HepG2 (cell line): ENCODE data around the gene B4GALT3. TPM values are rescaled to one million over a fixed set of nuclear protein-coding genes. Genes with fewer than 3 reads are reported as not detected.

Source experiments
- ATAC-seq: fragments of 200-7000 bp; cut with Tn5 transposase; 3 replicates; pipeline ENCODE4 v1.9.1; 2020; ENCODE audit warnings: mild to moderate bottlenecking, moderate library complexity
- BruUV-seq: library from RNA; stranded (reverse); fragments of 400-500 nt; replicated peaks from 2 replicates; lab custom pipeline; 2021; lab: Mats Ljungman, UMichigan
- CTCF ChIA-PET: fragments of 300-600 bp; formaldehyde crosslinking; extraction: SDS; loops from one replicate; lab custom pipeline; 2021; ENCODE audit warnings: low total read pairs, inconsistent platforms, low intra/inter-chr PET ratio; lab: Yijun Ruan, JAX
- POLR2A ChIA-PET: fragments of 350-600 bp; sonication (Branson Sonifier 250); formaldehyde crosslinking; loops from one replicate; lab custom pipeline; 2020; ENCODE audit warnings: antibody characterized with exemption, inconsistent platforms; lab: Yijun Ruan, JAX
- DNase-seq: peaks from one replicate; pipeline ENCODE4 v3.0.0-alpha.2; 2015; ENCODE audit warnings: low spot score
- FAIRE-seq: peaks from 3 replicates; lab custom pipeline; 2011; peaks lifted over from hg19 to GRCh38; lab: Jason Lieb, UNC
- H2AFZ ChIP-seq: one replicate; pipeline ENCODE4 v1.6.1; 2011; ENCODE audit warnings: low read length, inconsistent platforms
- H3K27ac ChIP-seq: fragments of 300-600 bp; 3 replicates; pipeline ENCODE4 v1.8.0; 2011; ENCODE audit warnings: mixed run types, mild to moderate bottlenecking, mixed read lengths, low read length, inconsistent platforms; ENCODE audit not compliant: insufficient read depth; ENCODE audit errors: extremely low read length
- H3K27me3 ChIP-seq, 2 experiments: fragments of 200-600 bp in 1 of 2; 2 replicates in 1 of 2; 3 replicates in 1 of 2; pipeline versions ENCODE4 v1.6.0 to v1.8.0; 2011; ENCODE audit warnings: low read length in 2 of 2, mild to moderate bottlenecking in 2 of 2, moderate library complexity in 2 of 2, inconsistent platforms in 1 of 2; ENCODE audit not compliant: insufficient read depth in 2 of 2, control insufficient read depth in 1 of 2
- H3K36me3 ChIP-seq, 2 experiments: fragments of 200-600 bp in 1 of 2; replicated peaks in 1 of 2; 2 replicates in 1 of 2; 3 replicates in 1 of 2; pipeline versions ENCODE4 v1.5.1 to v1.8.0; 2011; ENCODE audit warnings: low read length in 2 of 2, inconsistent platforms in 1 of 2; ENCODE audit not compliant: insufficient read depth in 2 of 2, control insufficient read depth in 1 of 2
- H3K4me1 ChIP-seq: 2 replicates; pipeline ENCODE4 v1.5.1; 2012; ENCODE audit warnings: low read length, inconsistent platforms; ENCODE audit not compliant: insufficient read depth
- H3K4me2 ChIP-seq: 2 replicates; pipeline ENCODE4 v1.6.0; 2011; ENCODE audit warnings: low read depth, low read length, inconsistent platforms
- H3K4me3 ChIP-seq, 3 experiments: fragments of 200-600 bp in 1 of 3; sonication (generic), shearing (Covaris generic) in 1 of 3; replicated peaks in 1 of 3; 2 replicates each; pipeline ENCODE4 v1.5.1; 2011 to 2016; ENCODE audit warnings: low read length in 3 of 3, inconsistent platforms in 2 of 3, low read depth in 2 of 3, mild to moderate bottlenecking in 2 of 3, control low read depth in 1 of 3, mixed read lengths in 1 of 3; ENCODE audit not compliant: insufficient read depth in 1 of 3
- H3K79me2 ChIP-seq: one replicate; pipeline ENCODE4 v1.6.1; 2011; ENCODE audit warnings: low read length, inconsistent platforms; ENCODE audit not compliant: insufficient read depth
- H3K9ac ChIP-seq: 2 replicates; pipeline ENCODE4 v1.6.0; 2011; ENCODE audit warnings: mild to moderate bottlenecking, low read depth, low read length, inconsistent platforms; ENCODE audit not compliant: insufficient read depth
- H3K9me3 ChIP-seq: 2 replicates; pipeline ENCODE4 v1.5.1; 2012; ENCODE audit warnings: mild to moderate bottlenecking, low read length
- H4K20me1 ChIP-seq: 2 replicates; pipeline ENCODE4 v1.6.0; 2011; ENCODE audit warnings: inconsistent platforms, mild to moderate bottlenecking, low read length, moderate library complexity; ENCODE audit not compliant: insufficient read depth
- BCL6 ChIP-seq: IDR thresholded peaks from 2 replicates; pipeline ENCODE4 v1.6.1; 2016; ENCODE audit warnings: missing genetic modification reagents, missing compliant biosample characterization
- CENPT ChIP-seq: sonication (generic); formaldehyde crosslinking; IDR thresholded peaks from 2 replicates; pipeline ENCODE4 v1.8.0; 2022; ENCODE audit warnings: low read depth, mild to moderate bottlenecking, moderate library complexity, missing genetic modification reagents
- CSRNP1 ChIP-seq: sonication (generic); formaldehyde crosslinking; IDR thresholded peaks from 2 replicates; pipeline ENCODE4 v1.8.1; 2023; ENCODE audit warnings: mild to moderate bottlenecking, missing genetic modification reagents
- GABPA ChIP-seq, 2 experiments: IDR thresholded peaks; 2 replicates each; pipeline ENCODE4 v1.6.1; 2011 to 2016; ENCODE audit warnings: low read depth in 2 of 2, low read length in 1 of 2, missing biosample characterization in 1 of 2, missing genetic modification characterization in 1 of 2
- HBP1 ChIP-seq: IDR thresholded peaks from 2 replicates; pipeline ENCODE4 v1.6.1; 2016; ENCODE audit warnings: low read depth, control low read depth
- HDAC1 ChIP-seq: sonication (generic); formaldehyde crosslinking; IDR thresholded peaks from 2 replicates; pipeline ENCODE4 v1.5.1; 2020; ENCODE audit warnings: mild to moderate bottlenecking, missing genetic modification reagents
- IRF2 ChIP-seq: IDR thresholded peaks from 2 replicates; pipeline ENCODE4 v1.6.1; 2018; ENCODE audit warnings: missing genetic modification reagents, missing compliant biosample characterization
- IRF9 ChIP-seq: sonication (generic); formaldehyde crosslinking; IDR thresholded peaks from 2 replicates; pipeline ENCODE4 v1.8.0; 2022; ENCODE audit warnings: missing genetic modification reagents, mild to moderate bottlenecking, borderline replicate concordance
- NFKB2 ChIP-seq: sonication (generic); formaldehyde crosslinking; IDR thresholded peaks from 2 replicates; pipeline ENCODE4 v1.4.0; 2020; ENCODE audit warnings: missing genetic modification reagents, borderline replicate concordance
- POLR2A ChIP-seq, 2 experiments: IDR thresholded peaks; 2 replicates each; pipeline ENCODE4 v1.6.1; 2011; ENCODE audit warnings: low read depth in 2 of 2, low read length in 2 of 2, mild to moderate bottlenecking in 1 of 2, moderate library complexity in 1 of 2; ENCODE audit not compliant: insufficient read depth in 1 of 2
- POLR2G ChIP-seq: fragments of 200-400 bp; formaldehyde crosslinking; IDR thresholded peaks from 2 replicates; pipeline ENCODE4 v1.6.1; 2018; ENCODE audit warnings: mild to moderate bottlenecking, low read depth, low read length, moderate library complexity
- SNAI1 ChIP-seq: sonication (generic); formaldehyde crosslinking; IDR thresholded peaks from 2 replicates; pipeline ENCODE4 v1.5.0; 2020; ENCODE audit warnings: mild to moderate bottlenecking, missing genetic modification reagents, borderline replicate concordance
- TMF1 ChIP-seq: sonication (generic); formaldehyde crosslinking; IDR thresholded peaks from 2 replicates; pipeline ENCODE4 v1.8.1; 2022; ENCODE audit warnings: low read depth, missing genetic modification reagents
- ZFP90 ChIP-seq: sonication (generic); formaldehyde crosslinking; IDR thresholded peaks from 2 replicates; pipeline ENCODE4 v1.8.0; 2022; ENCODE audit warnings: missing genetic modification reagents, mild to moderate bottlenecking, inconsistent platforms, borderline replicate concordance
- ZFY ChIP-seq: sonication (generic); formaldehyde crosslinking; IDR thresholded peaks from 2 replicates; pipeline ENCODE4 v1.4.0; 2020; ENCODE audit warnings: missing genetic modification reagents
- ZMAT3 ChIP-seq: sonication (generic); formaldehyde crosslinking; conservative IDR thresholded peaks from 2 replicates; pipeline ENCODE4 v1.7.0; 2021; ENCODE audit warnings: missing genetic modification reagents
- ZNF354B ChIP-seq: sonication (generic); formaldehyde crosslinking; IDR thresholded peaks from 2 replicates; pipeline ENCODE4 v1.8.0; 2022; ENCODE audit warnings: mild to moderate bottlenecking, missing genetic modification reagents
- WGBS: methylation state at CpG from one replicate; pipeline ENCODE4 v1.1.6; 2017; ENCODE audit warnings: low lambda C conversion rate; 5-methylcytosine and 5-hydroxymethylcytosine counted together
- in situ Hi-C: cut with HindIII; loops from 2 replicates; pipeline ENCODE4 v1.10.0; 2017; ENCODE audit warnings: low pct_unique_long_range_greater_than_20kb; ENCODE audit not compliant: extremely low pct_ligation_motif_present
- intact Hi-C: fragments of 100-400 bp; cut with micrococcal nuclease; formaldehyde crosslinking; loops from one replicate; pipeline ENCODE4 v1.10.0; 2022; ENCODE audit not compliant: unreplicated experiment
- polyA plus RNA-seq, 8 experiments: library from polyadenylated mRNA; depleted of rRNA in 3 of 8; stranded (reverse) in 7 of 8; unstranded in 1 of 8; fragments of >200 nt; fragmentation: Illumina TruSeq in 4 of 8; extraction: Trizol in 4 of 8; gene quantifications; 2 replicates each; pipeline versions ENCODE4 v1.2.1 to v1.2.3, GENCODE V29; 2011 to 2016; ENCODE audit warnings: low read depth in 4 of 8, missing spikeins in 1 of 8, mixed read lengths in 1 of 8; ENCODE audit not compliant: insufficient read depth in 1 of 8
- total RNA-seq, 5 experiments: library from RNA; depleted of rRNA; stranded (reverse); fragments of >200 nt; fragmentation: Illumina TruSeq; extraction: Trizol; gene quantifications; 2 replicates each; pipeline ENCODE4 v1.2.3, GENCODE V29; 2016; ENCODE audit warnings: low read depth in 1 of 5

The B4GALT3 gene
- total and polyA plus RNA-seq, 2 of the 13 experiments (the other 11 are each of a cell fraction or from before 2014, with no cell fraction given): 35.6 to 40.4 TPM

- Histone ChIP-seq H3K9me3 (no peaks in the 10 kb centered on the region), H3K9ac (peak overlapping the region; percentile 74), H3K79me2 (peaks cover 32% of the 10 kb centered on the region), H4K20me1 (peaks cover 11% of the 10 kb centered on the region), H3K36me3 (peaks cover 13 to 49% of the 10 kb centered on the region in 2 experiments), H3K4me2 (peak overlapping the region; percentile 92), H3K27ac (peak overlapping the region; percentile 69), H3K4me1 (peaks cover 53% of the 10 kb centered on the region), H3K27me3 (no peaks in the 10 kb centered on the region; a peak in 1 of 5 replicates), H3K4me3 (peak overlapping the region; percentile 81 to 82 (median 81)), H2AFZ (no peak overlapping the region)
- FAIRE-seq (no peak), ATAC-seq (no peak), DNase-seq (no peak)
- 2% methylated on average over 12 of the region's 15 CpGs for WGBS
- CTCF ChIA-PET: interaction anchor here (0.7 to 3.7 kb wide), 6 partner anchors 15 to 156 kb away, joined by 3 to 36 read pairs (median 8); no protein-coding TSS in a partner anchor
- in situ Hi-C loops: loop anchor here (5.0 to 10.0 kb wide), 2 partner anchors 66 to 158 kb away; no protein-coding TSS in a partner anchor
- intact Hi-C loops: loop anchor here (2.0 to 5.0 kb wide), 2 partner anchors 64 to 86 kb away; partner anchors contain the start of gene SDHC
- POLR2A ChIA-PET: interaction anchor here (1.0 to 12.5 kb wide), 19 partner anchors 9 to 206 kb away, joined by 3 to 357 read pairs (median 9); partner anchors contain the start of genes ADAMTS4, CFAP126, DEDD and F11R
- BruUV-seq: no TSS peak
- peak in 1 of 2 experiments; percentile 43; a peak in 1 of 4 replicates for TF ChIP-seq POLR2A (IDR thresholded peaks at IDR 0.05; ENCODE audit: insufficient read depth in 1 of 2, low read depth in 2 of 2, low read length in 2 of 2)
- 0 out of 2 replicates have a peak, but pooled peaks have one; percentile 20 for TF ChIP-seq ZNF354B (CRISPR knock-in tag)
- TF ChIP-seq TMF1: 0 out of 2 replicates have a peak, but pooled peaks have one; percentile 22
- 0 out of 2 replicates have a peak, but pooled peaks have one; percentile 23 for TF ChIP-seq HBP1 (CRISPR knock-in tag)
- TF ChIP-seq ZFP90 (CRISPR knock-in tag): 0 out of 2 replicates have a peak, but pooled peaks have one; percentile 37
- TF ChIP-seq IRF9 (CRISPR knock-in tag): 0 out of 2 replicates have a peak, but pooled peaks have one; percentile 11
- TF ChIP-seq IRF2 (CRISPR knock-in tag): no peak
- 0 out of 2 replicates have a peak, but pooled peaks have one; percentile 27 for TF ChIP-seq GABPA (IDR thresholded peaks at IDR 0.05; ENCODE audit: low read depth, low read length)
- no peak for TF ChIP-seq GABPA (CRISPR knock-in tag; IDR thresholded peaks at IDR 0.05; ENCODE audit: low read depth)
- TF ChIP-seq ZFY (CRISPR knock-in tag): peak; percentile 23
- no peak for TF ChIP-seq BCL6
- 0 out of 2 replicates have a peak, but pooled peaks have one; percentile 34 for TF ChIP-seq CSRNP1 (CRISPR knock-in tag)
- 0 out of 2 replicates have a peak, but pooled peaks have one; percentile 33 for TF ChIP-seq NFKB2
- TF ChIP-seq POLR2G: 0 out of 2 replicates have a peak, but pooled peaks have one; percentile 14
- no peak for TF ChIP-seq CENPT (CRISPR knock-in tag)
- TF ChIP-seq HDAC1: peak; percentile 10; the same call in 1 of the 2 replicates
- no peak for TF ChIP-seq ZMAT3 (CRISPR knock-in tag)
- 0 out of 2 replicates have a peak, but pooled peaks have one; percentile 12 for TF ChIP-seq SNAI1 (CRISPR knock-in tag)
Measured at GRCh38 chr1:161226320-161226711, 49.0 kb upstream of the B4GALT3 start.
